CD4-positive, alpha-beta T cell treated with Interleukin-4 for 4 hours (primary cell): ENCODE results near the gene HIBCH.
"Not testable (repeated sequence)": the region's sequence is repeated elsewhere in the genome, so short reads cannot be mapped to it uniquely, and the experiment has no call there.

Source experiments
- DNase-seq: peaks from one replicate; pipeline ENCODE4 v3.0.0-alpha.2; 2020

Gene HIBCH

GRCh38 chr2:190340369-190340768 is 20.7 kb upstream of the HIBCH start:
- no peak for DNase-seq

- no peak for DNase-seq
Observed at GRCh38 chr2:190339394-190339793, 19.8 kb upstream of the HIBCH start.

DNA sequence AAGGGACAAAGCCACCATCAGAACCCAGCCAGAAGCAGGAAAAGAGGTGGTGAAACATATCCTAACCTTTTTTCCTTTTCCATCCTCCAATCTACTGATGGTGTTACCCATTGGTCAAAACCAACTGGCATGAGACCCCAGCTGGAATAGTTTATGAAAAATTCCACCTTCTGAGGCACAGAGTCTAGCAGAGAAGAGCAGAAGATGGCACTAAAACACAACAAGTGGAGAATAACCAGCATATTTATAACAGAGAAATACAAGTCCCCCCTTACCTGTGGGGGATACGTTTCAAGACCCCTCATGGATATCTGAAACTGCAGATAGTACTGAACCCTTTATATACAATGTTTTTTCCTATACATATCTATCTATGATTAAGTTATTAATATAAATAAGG is 18.8 kb upstream of the HIBCH start:
- no peak for DNase-seq

DNA sequence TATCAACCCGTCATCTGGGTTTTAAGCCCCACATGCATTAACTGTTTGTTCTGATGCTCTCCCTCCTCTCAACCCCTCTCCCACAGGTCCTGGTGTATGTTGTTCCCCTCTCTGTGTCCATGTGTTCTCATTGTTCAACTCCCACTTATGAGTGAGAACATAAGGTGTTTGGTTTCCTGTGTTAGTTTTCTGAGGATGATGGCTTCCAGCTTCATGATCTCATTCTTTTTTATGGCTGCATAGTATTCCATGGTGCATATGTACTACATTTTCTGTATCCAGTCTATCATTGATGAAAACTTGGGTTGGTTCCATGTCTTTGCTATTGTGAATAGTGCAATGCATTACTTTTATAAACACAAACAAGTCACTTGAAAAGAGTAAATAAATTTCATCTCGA is 16.8 kb upstream of the HIBCH start:
- DNase-seq = no peak

GRCh38 chr2:190335584-190335983 is 16.0 kb upstream of the HIBCH start:
- DNase-seq = not testable (repeated sequence)

DNA sequence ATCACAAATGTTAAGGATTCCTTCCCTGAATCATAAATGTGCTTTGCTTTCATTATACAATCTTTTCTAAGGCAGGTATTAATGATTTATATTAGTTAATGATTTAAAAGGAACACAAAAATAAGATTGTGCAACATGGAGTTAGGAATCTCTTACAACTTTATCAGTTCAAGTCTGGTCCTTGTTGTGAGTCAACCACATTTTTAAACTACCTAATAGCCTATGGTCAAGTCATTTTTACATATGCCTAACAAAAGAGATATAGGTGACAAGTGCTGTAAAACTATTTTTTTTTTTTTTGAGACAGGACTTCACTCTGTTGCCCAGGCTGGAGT is 15.6 kb upstream of the HIBCH start:
- DNase-seq = no peak

GRCh38 chr2:190334479-190335224 is 15.0 kb upstream of the HIBCH start:
- DNase-seq = no peak

DNA sequence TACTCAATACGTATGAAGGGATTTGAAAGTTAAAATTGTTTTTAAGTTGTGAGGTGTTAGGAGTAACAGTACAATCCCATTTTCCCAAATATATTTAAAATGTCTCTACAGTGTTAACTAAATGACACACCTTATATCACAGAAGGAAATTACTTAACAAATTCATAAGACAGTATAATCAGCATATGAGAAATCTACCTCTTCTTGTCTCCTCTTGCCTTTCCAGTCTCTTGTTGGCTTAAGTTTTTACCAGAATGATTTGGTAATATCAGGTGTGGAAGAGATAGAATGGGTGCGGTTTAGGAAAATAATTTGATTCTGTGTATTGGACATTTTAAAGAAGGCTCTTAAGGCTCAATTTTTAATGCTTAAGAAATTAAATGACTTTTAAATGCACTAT is 14.3 kb upstream of the HIBCH start:
- no peak for DNase-seq

- no peak for DNase-seq
Observed at GRCh38 chr2:190333395-190333794, 13.8 kb upstream of the HIBCH start.

- DNase-seq = no peak
Observed at GRCh38 chr2:190328573-190329147, 9.0 kb upstream of the HIBCH start.

- DNase-seq = no peak
Observed at GRCh38 chr2:190327867-190328572, 8.4 kb upstream of the HIBCH start.

DNA sequence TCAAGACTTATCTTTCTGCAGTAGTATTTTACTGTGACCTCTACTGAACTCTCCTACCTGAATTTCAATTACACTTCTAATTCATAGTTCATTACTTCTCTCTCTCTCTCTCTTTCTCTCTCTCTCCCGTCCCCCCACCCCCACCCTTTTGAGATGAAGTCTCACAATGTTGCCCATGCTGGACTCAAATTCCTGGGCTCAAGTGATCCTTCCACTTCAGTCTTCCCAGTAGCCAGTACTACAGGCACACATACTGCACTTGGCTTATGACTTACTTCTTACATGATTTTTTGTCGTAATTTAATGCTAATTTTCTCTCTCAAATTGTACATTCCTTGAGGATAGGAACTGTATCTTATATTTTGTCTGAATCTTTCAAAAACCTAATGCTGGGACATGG is 6.0 kb upstream of the HIBCH start:
- no peak for DNase-seq

GRCh38 chr2:190323406-190323805 is 3.8 kb upstream of the HIBCH start:
- no peak for DNase-seq

DNA sequence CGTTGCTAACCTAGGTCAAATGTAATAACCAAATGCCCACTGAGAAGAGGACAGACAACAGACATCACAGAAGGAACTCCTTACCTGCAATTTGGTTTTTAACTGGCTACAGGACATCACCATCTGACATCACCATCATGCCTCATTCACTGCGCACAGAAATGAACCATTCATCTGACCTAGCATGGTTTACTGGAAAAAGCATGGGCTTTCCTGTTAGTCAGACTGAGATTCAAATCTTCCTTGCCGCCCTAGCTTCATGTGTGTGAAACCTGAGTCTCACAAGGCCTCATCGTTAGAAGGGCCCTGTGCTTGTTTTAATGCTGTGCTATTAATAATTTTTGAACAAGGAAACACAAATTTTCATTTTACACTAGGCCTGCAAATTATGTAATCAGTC is 1.1 kb upstream of the HIBCH start:
- no peak for DNase-seq

GRCh38 chr2:190318931-190319554 is 583 bp downstream of the HIBCH start:
- peak; percentile 22 for DNase-seq

DNA sequence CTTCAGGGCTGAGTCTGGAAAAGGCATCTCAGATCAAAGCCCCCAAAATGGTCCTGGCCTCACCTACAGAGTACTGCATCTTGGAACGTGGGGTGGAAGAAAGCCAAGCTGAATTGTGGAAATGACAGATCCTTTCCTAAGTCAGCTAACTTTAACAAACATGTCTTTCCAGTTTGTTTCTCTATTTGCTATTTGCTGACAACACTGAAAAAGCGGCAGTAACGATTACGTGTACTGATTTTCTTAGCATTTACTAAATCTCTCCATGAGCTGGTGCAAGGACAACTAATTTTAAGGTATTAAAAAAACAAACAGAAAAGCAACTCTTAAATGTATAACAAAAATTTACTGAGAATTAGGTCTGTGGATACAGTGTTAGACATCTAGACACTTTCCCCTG is 1.1 kb downstream of the HIBCH start:
- no peak for DNase-seq

- DNase-seq = no peak
Observed at GRCh38 chr2:190315273-190315672, 4.4 kb downstream of the HIBCH start.

DNA sequence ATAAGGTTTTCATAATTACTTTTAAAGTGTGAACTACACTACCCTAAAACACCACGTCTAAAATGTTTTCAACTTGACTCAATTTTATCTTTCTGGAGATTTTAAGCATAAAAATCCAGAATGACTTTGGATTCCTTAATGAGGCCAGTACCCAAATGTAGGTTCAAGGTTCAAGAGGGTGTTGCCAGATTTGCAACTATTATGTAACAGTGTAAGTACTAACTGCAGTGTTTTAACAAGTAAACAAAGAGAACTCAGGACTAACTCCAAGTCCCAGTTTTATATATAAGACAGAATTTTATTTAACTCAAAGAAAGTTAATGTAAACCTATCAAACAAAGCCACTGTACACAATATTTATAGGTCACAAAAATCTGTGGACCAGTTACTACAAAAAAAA is 5.7 kb downstream of the HIBCH start:
- DNase-seq = no peak

- DNase-seq = not testable (repeated sequence)
Observed at GRCh38 chr2:190312635-190313025, 7.0 kb downstream of the HIBCH start.

- DNase-seq = no peak
Observed at GRCh38 chr2:190311893-190312634, 7.6 kb downstream of the HIBCH start.

GRCh38 chr2:190308031-190308430 is 11.6 kb downstream of the HIBCH start:
- no peak for DNase-seq

DNA sequence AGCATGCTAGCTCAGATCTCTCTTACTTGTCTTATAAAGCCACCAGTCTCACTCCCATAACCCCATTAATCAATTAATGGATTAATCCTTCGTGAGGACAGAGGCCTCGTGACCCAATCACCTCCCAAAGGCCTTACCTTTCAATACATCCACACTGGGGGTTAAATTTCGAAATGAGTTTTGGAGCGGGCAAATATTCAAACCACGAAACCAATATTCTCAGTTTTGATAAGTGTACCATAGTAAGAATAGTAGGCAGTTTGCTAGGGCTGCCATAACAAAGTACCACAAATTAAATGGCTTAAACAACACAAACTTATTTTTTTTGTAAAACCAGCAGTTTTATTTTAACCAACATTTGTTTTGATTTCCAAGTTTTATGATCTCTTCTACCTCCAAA is 15.2 kb downstream of the HIBCH start:
- no peak for DNase-seq

- no peak for DNase-seq
Observed at GRCh38 chr2:190303647-190304046, 16.0 kb downstream of the HIBCH start.
